Measurements from ENCODE around the gene OR5K2.

The OR5K2 gene

DNA sequence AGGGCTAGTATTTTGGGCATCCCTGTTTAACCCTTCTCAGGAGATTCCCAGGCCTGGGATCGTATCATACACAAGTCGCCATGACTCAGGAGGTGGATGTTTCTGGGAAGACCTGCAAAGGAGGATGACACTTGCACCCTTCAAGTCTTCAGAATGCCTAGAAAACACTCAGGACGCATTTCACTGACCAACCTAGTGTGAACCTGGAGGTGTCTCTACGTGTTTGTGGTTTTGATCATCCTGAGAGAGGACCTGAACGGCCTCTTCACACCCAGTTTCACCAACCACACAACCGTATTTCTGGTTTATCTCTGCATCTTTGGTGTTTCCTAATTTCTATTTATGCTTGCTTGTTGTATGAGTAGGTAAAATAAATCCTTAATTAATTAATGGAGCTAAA lies 28.0 kb downstream of the OR5K2 start:
- DNase-seq = no peak

DNA sequence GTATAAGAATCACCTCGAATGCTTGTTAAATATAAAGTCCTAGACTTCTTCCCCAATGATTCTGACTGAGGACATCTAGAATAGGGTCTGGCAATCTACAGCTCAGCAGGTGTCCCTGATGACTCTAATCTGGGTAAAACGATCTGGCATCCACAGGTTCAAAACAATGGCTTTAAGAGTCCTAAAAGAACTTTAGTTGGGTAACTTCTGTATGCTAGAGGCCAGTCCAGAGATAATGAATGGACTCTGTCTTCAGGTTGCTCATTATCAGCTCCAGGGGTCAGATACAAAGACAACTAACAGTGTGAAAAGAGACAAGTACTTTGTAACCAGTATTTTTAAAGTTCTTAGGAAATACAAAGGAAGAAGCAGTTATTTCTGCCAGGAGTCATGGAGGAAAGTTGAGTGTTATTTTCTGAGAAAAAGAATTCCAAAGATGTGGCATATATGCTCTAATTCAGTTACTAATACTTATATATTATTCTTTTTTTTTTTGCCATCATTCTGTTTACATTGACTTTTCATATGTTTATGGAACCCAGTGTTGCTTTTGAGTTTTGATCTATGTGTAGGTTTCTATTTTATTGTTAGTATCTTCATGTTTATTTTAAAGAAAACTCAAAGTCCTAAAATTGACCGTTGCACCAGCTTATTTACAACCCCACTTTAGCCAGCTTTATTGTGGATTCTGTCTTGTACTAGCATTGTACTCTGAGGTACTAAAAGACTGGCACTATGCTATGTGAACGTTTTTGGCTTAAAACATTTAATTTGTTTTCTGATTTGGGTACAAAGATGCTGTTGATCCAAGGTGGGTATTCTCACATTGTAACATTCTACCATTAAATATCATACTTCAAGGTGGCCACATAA lies 31.2 kb downstream of the OR5K2 start:
- DNase-seq = no peak

DNA sequence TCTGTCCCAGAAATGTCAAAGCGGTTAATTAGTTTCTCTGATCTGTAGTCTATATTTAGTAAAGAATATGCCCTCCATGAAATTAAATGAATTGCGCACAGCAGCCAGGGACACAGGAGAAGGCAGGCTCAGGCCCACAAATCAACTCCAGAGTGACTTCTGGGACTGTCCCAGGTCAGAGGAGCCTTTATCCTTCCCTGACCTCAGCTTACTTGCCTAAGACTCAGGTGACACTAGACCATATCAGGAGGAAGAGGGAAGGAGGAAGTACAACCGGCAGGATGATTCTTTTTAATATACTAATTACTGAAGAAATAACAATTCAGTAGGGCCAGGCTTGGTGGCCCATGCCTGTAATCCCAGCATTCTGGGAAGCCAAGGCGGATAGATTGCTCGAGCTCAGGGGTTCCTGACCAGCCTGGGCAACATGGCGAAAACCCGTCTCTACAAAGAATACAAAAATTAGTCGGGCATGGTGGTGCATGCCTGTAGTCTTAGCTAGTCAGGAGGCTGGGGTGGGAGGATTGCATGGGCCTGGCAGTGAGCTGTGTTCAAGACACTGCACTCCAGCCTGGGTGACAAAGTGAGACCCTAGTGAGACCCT lies 32.5 kb downstream of the OR5K2 start:
- DNase-seq = no peak

DNA sequence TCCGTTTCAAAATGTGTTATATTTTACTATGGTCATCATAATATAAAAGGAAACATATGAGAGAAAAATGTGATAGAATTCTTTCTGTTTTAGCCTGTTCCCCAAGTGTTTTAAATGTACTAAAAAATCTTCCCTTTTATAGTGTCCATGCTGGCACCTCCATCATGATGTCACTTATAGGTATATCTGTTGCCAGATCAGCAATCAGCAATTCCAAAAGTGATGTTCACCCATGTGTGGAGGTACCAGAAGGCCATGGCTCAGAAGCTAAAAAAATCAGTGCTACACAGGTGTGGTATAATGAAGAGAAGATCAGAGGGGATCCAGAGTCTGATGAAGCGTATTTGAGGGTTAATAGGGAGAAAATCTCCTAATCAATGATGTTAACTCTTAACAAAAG lies 33.2 kb downstream of the OR5K2 start:
- no peak for DNase-seq

DNA sequence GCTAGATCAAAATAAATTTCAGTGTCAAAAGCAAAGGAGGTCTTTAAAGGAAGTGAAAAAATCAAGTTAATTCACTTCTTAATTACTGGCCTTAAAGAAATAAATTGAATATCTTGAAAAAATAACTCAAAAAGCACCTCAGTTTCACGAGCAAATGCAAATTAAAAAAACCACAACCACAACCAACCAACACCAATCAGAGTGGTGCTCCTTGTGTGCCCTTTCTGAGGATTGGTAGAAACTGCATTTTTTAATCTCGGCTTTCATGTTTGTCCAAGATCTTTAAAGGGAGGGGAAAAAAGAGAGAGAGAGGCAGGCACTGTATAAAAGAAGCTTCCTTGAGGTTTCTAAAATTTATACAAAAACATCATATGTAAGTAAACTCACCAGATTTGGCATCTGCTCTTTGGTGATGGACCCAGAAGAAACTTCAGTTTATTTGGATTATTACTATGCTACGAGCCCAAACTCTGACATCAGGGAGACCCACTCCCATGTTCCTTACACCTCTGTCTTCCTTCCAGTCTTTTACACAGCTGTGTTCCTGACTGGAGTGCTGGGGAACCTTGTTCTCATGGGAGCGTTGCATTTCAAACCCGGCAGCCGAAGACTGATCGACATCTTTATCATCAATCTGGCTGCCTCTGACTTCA lies 34.3 kb downstream of the OR5K2 start, which contains the start of gene GPR15:
Gene GPR15 (plus strand): TSS at position 357 of the 653 bp plus-strand sequence. CDS start 56 bp downstream, at position 413.
- no peak for DNase-seq

DNA sequence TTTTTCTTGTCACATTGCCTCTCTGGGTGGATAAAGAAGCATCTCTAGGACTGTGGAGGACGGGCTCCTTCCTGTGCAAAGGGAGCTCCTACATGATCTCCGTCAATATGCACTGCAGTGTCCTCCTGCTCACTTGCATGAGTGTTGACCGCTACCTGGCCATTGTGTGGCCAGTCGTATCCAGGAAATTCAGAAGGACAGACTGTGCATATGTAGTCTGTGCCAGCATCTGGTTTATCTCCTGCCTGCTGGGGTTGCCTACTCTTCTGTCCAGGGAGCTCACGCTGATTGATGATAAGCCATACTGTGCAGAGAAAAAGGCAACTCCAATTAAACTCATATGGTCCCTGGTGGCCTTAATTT lies 34.8 kb downstream of the OR5K2 start:
- DNase-seq = no peak

DNA sequence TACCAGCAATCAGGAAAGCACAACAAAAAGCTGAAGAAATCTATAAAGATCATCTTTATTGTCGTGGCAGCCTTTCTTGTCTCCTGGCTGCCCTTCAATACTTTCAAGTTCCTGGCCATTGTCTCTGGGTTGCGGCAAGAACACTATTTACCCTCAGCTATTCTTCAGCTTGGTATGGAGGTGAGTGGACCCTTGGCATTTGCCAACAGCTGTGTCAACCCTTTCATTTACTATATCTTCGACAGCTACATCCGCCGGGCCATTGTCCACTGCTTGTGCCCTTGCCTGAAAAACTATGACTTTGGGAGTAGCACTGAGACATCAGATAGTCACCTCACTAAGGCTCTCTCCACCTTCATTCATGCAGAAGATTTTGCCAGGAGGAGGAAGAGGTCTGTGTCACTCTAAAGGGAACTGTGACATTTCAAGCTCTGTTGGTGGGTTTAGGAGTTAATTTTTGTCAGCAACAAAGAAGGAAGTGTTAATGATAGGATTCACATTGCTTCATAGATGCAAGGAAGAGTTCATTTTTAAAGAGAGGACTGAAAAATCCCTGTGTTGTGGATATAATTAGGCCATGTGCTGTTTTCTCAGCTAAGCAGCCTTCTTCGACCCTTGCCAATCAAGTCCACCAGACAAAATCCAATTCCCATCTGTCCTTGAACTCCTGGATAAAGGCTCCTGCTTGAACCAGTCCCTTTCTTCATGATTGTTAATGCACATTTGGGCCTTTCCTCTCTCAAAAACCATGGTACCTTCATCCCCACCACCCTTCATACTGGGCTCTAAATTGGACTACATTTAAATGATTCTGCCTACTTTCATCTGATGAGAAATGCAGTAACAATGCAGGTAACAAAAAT lies 35.5 kb downstream of the OR5K2 start:
- DNase-seq = no peak

DNA sequence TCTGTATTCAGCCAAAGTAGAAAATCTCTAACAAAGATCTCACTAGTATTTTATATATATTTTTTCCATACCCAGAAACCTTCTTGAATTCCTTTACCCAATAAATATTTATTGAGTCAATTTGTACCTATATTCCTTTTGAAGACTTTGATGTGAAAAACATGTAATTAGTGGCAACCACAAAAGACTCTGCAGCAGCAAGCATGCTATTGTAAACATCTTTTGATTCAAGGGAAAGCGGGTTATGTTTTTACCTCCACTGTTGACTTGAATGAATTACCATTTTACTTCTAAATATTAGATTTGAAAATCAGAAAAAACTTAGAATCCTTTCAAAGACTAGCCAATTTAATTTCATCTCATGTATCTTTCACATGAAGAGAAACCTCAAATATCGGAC lies 36.7 kb downstream of the OR5K2 start:
- DNase-seq = no peak

DNA sequence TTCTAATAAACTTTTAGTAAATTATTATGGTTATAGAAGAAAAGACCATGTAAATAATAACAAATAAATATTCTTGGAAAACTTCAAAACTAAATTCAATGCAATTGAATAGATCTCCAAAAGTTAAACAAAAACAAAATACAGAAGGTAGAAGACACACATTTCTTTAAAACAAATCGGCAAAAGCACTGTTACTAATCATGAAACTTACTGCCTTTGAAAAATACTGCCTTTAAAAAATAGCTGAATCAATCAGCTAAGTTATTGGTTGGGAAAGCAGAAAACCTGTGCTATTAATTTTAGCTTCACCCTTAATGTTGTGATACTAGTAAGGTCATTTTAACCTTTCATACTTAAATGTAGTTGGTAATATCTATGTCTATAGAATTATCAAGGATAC lies 37.3 kb downstream of the OR5K2 start:
- no peak for DNase-seq

DNA sequence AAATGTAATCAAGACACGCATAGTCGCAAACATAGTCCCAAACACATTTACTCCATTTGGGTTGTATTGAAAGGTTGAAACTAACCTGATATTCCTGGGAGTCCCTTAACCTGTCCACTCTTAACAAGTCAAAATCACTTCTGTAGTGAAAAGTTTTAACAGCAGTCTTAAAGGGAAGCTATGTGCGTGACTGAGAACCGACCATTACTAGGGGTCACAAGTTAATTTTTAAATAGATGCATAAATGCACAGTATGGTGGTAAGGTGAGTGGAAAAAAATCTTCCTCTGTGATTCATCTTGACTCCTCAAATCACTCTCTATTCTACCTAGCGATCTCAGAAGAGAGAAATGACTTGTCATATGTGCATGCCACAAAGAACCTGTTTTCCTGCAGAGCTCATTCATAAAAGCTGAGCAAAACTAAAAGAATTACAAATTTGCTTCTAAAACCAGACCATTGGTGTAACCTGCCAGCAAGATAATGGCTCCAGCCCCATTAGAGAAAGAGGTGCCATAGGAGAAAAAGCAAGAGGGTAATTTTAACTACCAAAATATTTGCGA lies 39.1 kb downstream of the OR5K2 start:
- DNase-seq = no peak

DNA sequence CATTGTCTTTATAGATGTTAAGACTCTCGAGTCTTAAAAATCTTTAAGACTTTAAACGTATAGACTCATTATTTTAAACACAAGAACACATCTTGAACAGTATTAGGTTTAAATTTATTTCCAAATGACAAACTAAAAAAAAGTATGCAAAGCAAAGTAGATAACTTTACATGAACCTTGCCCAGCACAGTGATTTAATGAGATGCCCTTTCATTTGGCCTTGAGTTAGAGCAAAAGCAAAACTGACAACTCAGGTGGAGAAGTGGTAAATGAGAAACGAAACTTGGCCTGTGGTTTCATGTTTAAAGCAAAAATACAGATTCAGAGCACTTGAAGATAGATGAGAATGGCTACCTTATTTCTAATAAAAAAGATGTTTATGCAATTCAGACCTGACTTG lies 42.9 kb downstream of the OR5K2 start:
- DNase-seq = no peak

DNA sequence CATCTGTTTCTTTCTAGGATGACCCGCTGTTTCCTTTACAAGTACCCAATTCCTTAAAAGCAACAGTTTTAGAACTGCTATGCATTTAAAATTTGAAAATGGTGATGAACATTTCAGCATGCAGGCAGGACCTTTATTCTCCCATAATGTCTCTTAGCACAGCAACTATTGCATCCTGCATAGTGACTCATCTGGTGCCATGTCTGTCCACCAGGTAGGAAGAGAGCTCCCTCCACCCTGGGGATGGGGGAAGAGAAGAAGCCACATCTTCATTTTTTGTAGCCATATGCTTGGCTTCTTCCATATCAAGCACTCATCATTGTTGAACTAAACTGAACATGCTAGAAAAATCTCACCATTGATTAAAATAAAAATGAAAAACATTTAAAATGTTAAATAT lies 44.2 kb downstream of the OR5K2 start:
- no peak for DNase-seq

DNA sequence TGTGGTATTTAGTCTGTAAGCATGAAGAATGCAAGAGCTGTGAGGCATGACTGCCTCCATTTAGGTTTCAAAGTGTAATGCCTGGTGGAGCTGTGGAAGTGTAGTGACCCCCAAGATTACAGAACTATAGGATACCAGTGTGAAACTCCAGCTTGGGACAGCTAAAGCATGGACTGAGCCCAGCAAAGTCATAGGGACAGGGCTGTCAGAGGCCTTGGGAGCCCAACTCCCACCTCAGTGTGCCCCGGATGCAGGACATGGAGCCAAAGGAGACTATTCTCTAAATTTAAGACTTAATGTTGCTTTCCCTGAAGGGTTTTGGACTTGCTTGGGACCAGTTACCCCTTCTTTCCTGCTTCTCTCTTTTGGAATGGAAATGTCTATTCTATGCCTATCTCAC lies 45.1 kb downstream of the OR5K2 start:
- no peak for DNase-seq

DNA sequence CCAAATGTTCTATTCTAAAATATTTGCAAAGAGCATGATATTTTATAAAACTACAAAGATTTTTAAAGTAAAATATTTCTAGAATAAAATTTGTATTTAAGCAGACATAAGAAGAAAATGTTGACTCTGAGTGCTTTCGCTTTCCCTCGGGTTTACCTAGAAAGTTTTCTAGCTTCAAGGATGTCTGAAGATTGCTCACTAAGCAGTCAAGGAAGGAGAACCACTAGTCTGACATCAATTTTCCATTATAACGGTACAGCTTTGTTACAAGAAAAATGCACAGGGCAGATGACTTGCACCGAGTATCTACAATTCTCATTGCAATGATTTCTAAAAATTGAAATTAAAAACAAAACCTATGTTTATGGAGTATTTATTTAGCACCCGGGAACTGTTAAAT lies 48.5 kb downstream of the OR5K2 start:
- no peak for DNase-seq

Measured in activated CD8-positive, alpha-beta memory T cell treated with anti-CD3 and anti-CD28 coated beads, Interleukin-2, amount 50 U/mL, for 48 hours (primary cell).